K562 (cell line): ENCODE results near the gene RABL6. TPM values are rescaled to one million over a fixed set of nuclear protein-coding genes. Genes with fewer than 3 reads are reported as not detected.

Experiments used
- ARID2 ChIP-seq: fragments of 450-650 bp; IDR thresholded peaks from 2 replicates; pipeline ENCODE4 v1.6.1; 2017; ENCODE audit warnings: antibody characterized with exemption, mild to moderate bottlenecking
- CCAR2 ChIP-seq: fragments of 200-400 bp; formaldehyde crosslinking; IDR thresholded peaks from 2 replicates; pipeline ENCODE4 v1.6.1; 2017; ENCODE audit warnings: mild to moderate bottlenecking, low read depth, low read length
- ELF1 ChIP-seq: fragments of 200-800 bp; sonication (Bioruptor generic); IDR thresholded peaks from 2 replicates; pipeline ENCODE4 v1.6.1; 2016; ENCODE audit warnings: missing genetic modification characterization, missing compliant biosample characterization
- KLF10 ChIP-seq: fragments of 250-450 bp; sonication (Bioruptor Pico); IDR thresholded peaks from 2 replicates; pipeline ENCODE4 v1.6.1; 2021; ENCODE audit warnings: matching md5 sums
- MLLT1 ChIP-seq, 2 experiments: fragments of 450-650 bp; IDR thresholded peaks; 2 replicates each; pipeline ENCODE4 v1.6.1; 2016
- NCOR1 ChIP-seq: fragments of 450-650 bp; IDR thresholded peaks from 2 replicates; pipeline ENCODE4 v1.6.1; 2016; ENCODE audit warnings: mild to moderate bottlenecking, moderate library complexity
- NFIX ChIP-seq: fragments of 250-450 bp; sonication (Bioruptor Pico); IDR thresholded peaks from 2 replicates; pipeline ENCODE4 v1.4.0; 2020; ENCODE audit warnings: low read depth, mild to moderate bottlenecking, moderate library complexity
- NR2C1 ChIP-seq, 2 experiments: fragments of 450-650 bp; IDR thresholded peaks; 2 replicates each; pipeline ENCODE4 v1.6.1; 2017; ENCODE audit warnings: mild to moderate bottlenecking in 2 of 2, antibody characterized with exemption in 1 of 2, inconsistent platforms in 1 of 2, missing compliant biosample characterization in 1 of 2, missing genetic modification characterization in 1 of 2
- PCBP2 ChIP-seq: fragments of 200-400 bp; formaldehyde crosslinking; IDR thresholded peaks from 2 replicates; pipeline ENCODE4 v1.6.1; 2018; ENCODE audit warnings: low read length, low read depth, mild to moderate bottlenecking, moderate library complexity; ENCODE audit not compliant: poor library complexity, severe bottlenecking
- POLR3A ChIP-seq: IDR thresholded peaks from 2 replicates; pipeline ENCODE4 v1.6.1; 2011; ENCODE audit warnings: borderline replicate concordance, mild to moderate bottlenecking, moderate library complexity; ENCODE audit not compliant: insufficient read length, insufficient read depth; ENCODE audit errors: extremely low read depth
- PYGO2 ChIP-seq: fragments of 450-650 bp; IDR thresholded peaks from 2 replicates; pipeline ENCODE4 v1.6.1; 2016; ENCODE audit warnings: mild to moderate bottlenecking, missing genetic modification characterization, moderate library complexity, missing compliant biosample characterization
- RBM17 ChIP-seq: fragments of 200-400 bp; formaldehyde crosslinking; IDR thresholded peaks from 2 replicates; pipeline ENCODE4 v1.6.1; 2017; ENCODE audit warnings: low read depth, mild to moderate bottlenecking, low read length, borderline replicate concordance
- SMARCA4 ChIP-seq: fragments of 450-650 bp; IDR thresholded peaks from 2 replicates; pipeline ENCODE4 v1.6.1; 2016
- SP1 ChIP-seq: sonication (generic); formaldehyde crosslinking; IDR thresholded peaks from 2 replicates; pipeline ENCODE4 v1.8.1; 2022; ENCODE audit warnings: mild to moderate bottlenecking, missing genetic modification reagents
- SPI1 ChIP-seq: IDR thresholded peaks from 2 replicates; pipeline ENCODE4 v1.6.1; 2011; ENCODE audit warnings: low read depth, low read length, control low read depth, borderline replicate concordance
- THAP12 ChIP-seq: fragments of 250-450 bp; sonication (Bioruptor Pico); IDR thresholded peaks from 2 replicates; pipeline ENCODE4 v1.9.0; 2021; ENCODE audit warnings: mild to moderate bottlenecking, inconsistent platforms
- TRIM24 ChIP-seq, 2 experiments: fragments of 450-650 bp; IDR thresholded peaks; 2 replicates each; pipeline ENCODE4 v1.6.1; 2016
- VEZF1 ChIP-seq: fragments of 200-800 bp; sonication (Bioruptor generic); IDR thresholded peaks from 2 replicates; pipeline ENCODE4 v1.6.1; 2017; ENCODE audit warnings: missing genetic modification characterization, missing compliant biosample characterization
- ZNF551 ChIP-seq: fragments of 250-450 bp; sonication (Bioruptor Pico); IDR thresholded peaks from 2 replicates; pipeline ENCODE4 v1.5.0; 2021; ENCODE audit warnings: mild to moderate bottlenecking, moderate library complexity
- ZNF589 ChIP-seq: fragments of 200-800 bp; sonication (Bioruptor generic); IDR thresholded peaks from 2 replicates; pipeline ENCODE4 v1.6.1; 2016; ENCODE audit warnings: low read depth, missing genetic modification characterization, missing compliant biosample characterization
- ZNF740 ChIP-seq, 3 experiments: fragments of 200-800 bp in 1 of 3; sonication (Bioruptor generic) in 1 of 3; sonication (generic) in 1 of 3; formaldehyde crosslinking in 1 of 3; IDR thresholded peaks; 2 replicates each; pipeline versions ENCODE4 v1.6.1 to v1.8.0; 2016 to 2022; ENCODE audit warnings: mild to moderate bottlenecking in 2 of 3, missing compliant biosample characterization in 2 of 3, missing genetic modification characterization in 2 of 3, missing genetic modification reagents in 1 of 3
- polyA plus RNA-seq, 8 experiments: library from polyadenylated mRNA; depleted of rRNA in 4 of 8; stranded (reverse) in 5 of 8; unstranded in 3 of 8; fragments of >200 nt; fragmentation: Nextera tagmentation in 2 of 8; fragmentation: Illumina TruSeq in 1 of 8; extraction: Ambion mirVana in 2 of 8; extraction: Trizol in 1 of 8; gene quantifications; 2 replicates each; pipeline versions ENCODE4 v1.2.1 to v1.2.3, GENCODE V29; 2011 to 2014; ENCODE audit warnings: inconsistent platforms in 1 of 8, missing spikeins in 1 of 8
- total RNA-seq, 7 experiments: library from RNA; depleted of rRNA in 6 of 7; stranded (reverse); fragments of >200 nt in 6 of 7; fragmentation: Illumina TruSeq in 2 of 7; extraction: Trizol in 2 of 7; gene quantifications; 2 replicates each; pipeline versions ENCODE4 v1.2.1 to v1.2.3, GENCODE V29; 2011 to 2021; ENCODE audit warnings: low replicate concordance in 1 of 7

RABL6 gene
- total and polyA plus RNA-seq, 9 of the 15 experiments (the other 6 are each of a cell fraction or from before 2014, with no cell fraction given), result 5.6 to 181 (median 84.5) TPM

GRCh38 chr9:136886610-136887597, 79.2 kb downstream of the RABL6 start (continued):
- TF ChIP-seq ZNF740 (CRISPR knock-in tag; IDR thresholded peaks at IDR 0.05) (peak; percentile 63), ZNF740 (tag; IDR thresholded peaks at IDR 0.05) (no peak), PCBP2 (no peak), SPI1 (no peak), PYGO2 (no peak), POLR3A (no peak), ELF1 (tag) (no peak), TRIM24 (IDR thresholded peaks at IDR 0.05) (no peak), VEZF1 (peak; percentile 62), ZNF589 (no peak), SMARCA4 (no peak), ZNF551 (no peak), ARID2 (no peak), KLF10 (CRISPR knock-in tag) (no peak), CCAR2 (no peak), MLLT1 (IDR thresholded peaks at IDR 0.05) (no peak), SP1 (CRISPR knock-in tag) (no peak; the same call in 1 of the 2 replicates), THAP12 (CRISPR knock-in tag) (peak; percentile 29; the same call in 1 of the 2 replicates), NR2C1 (IDR thresholded peaks at IDR 0.05) (no peak), NR2C1 (tag; IDR thresholded peaks at IDR 0.05) (no peak), NCOR1 (no peak), NFIX (CRISPR knock-in tag) (no peak), RBM17 (no peak)
